Smooth muscle cell of the brain vasculature (primary cell): ENCODE results near the gene EFCAB13.
"Not testable (repeated sequence)": the region's sequence is repeated elsewhere in the genome, so short reads cannot be mapped to it uniquely, and the experiment has no call there.

Experiments used
- DNase-seq: peaks from one replicate; pipeline ENCODE4 v3.0.0-alpha.2; 2012; ENCODE audit warnings: low read depth, low spot score

The EFCAB13 gene

DNA sequence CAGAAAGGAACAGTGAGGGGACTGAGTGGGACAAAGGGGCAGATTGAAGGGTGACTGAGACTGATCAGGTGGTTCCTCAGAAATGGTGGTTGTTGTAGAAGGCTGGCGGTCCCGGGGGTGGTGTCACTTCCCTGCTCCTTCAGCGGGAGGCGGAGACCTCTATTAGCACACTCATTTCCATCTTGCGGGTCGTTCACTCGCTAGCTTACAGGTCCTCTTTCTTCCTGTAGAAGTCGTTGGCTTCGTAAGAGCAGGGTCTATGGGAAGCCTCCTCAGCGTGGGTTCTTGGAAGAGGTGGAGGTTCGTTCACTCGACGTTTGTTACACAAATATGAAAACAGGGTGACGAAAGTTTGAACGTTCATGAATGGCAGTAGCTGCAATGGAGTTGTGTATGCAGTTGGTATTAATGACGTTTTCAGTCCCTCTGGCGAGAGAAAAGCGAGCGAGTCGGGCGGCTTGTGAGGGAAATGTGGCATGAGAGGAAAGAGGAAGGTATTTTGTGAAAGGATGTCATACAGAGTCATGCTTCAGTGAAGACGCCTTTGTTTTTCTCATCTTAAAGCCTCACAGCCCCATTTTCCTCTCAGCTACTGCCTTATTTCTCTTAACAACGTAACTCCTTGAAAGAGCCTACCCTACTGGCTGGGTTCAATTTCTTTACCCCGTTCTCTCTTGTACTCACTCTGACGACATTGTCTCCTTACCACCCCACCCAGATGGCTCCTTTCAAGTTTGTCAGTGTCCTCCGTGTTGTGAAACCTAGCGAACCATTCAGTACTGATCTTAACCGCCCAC lies 667 bp downstream of the EFCAB13 start:
- no peak for DNase-seq

DNA sequence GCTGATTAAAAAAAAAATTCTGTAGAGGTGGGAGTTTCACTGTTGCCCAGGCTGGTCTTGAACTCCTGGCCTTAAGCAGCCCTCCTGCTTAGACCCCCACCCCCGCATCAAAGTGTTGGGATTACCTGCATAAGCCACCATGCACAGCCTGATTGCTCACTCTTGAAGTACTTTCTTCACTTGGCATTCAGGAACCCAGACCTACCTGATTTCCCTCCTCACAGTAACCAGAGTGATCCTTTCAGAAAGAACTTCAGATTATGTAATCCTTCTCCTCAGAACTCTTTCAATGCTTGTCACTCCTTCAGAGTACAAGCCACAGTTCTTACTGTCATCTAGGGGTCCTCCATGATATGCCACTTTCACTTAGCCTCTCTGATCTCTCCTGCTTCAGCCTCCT lies 1.4 kb downstream of the EFCAB13 start:
- DNase-seq = no peak

DNA sequence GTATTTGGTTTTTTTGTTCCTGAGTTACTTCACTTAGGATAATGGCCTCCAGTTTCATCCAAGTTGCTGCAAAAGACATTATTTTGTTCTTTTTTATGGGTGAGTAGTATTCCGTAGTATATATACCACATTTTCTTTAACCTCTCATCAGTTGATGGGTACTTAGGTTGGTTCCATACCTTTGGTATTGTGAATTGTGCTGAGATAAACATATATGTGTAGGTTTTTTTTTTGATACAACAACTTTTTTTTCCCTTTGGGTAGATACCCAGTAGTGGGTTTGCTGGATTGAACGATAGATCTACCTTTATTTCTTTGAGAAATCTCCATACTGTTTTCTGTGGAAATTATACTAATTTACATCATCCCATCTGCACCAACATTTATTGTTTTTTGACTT lies 6.8 kb downstream of the EFCAB13 start:
- no peak for DNase-seq

DNA sequence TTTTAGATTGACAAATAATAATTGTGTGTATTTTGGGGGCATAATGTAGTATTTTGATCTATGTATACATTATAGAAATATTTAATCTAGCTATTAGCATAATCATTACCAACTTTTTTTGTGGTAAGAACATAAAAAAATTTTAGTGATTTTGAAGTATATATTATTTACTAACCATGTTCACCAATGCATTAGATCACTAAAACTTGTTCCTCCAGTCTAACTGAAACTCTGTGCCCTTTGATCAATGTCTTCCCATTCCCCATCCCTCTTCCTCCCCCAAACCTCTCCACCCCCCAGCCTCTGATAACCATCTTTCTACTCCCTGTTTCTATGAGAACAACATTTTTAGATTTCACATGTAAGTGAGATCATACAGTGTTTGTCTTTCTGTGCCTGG lies 8.5 kb downstream of the EFCAB13 start:
- DNase-seq = no peak

DNA sequence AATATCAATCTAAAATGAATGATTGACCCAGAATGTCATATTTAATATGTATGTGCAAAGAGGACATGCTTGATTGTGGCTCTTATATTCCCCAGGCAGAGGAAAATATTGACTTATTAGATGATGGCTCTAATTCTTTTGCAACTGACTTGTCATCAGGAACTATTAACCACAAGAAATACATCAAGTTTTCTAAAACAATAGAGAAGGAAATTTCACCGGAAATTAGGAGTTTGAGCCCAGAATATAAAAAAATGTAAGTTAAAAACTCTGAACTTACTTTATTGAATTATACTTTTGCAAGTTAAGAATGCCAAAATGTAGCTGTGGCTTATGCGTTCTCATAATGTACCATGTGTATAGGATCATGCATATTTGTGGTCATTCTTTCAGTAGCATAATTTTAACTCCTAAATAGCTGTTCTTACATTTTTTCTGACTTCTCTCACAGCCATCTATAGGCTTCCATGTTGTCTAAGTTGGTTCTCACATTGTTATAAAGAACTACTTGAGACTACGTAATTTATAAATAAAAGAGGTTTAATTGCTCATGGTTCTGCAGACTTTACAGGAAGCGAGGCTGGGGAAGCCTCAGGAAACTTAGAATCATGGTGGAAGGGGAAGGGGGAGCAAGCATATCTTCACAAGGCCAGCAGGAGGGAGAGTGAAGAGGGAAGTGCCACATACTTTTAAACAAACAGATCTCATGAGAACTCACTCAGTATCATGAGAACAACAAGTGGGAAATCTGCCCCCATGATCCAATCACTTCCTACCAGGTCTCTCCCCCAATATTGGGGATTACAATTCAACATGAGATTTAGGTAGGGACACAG lies 11.6 kb downstream of the EFCAB13 start:
- DNase-seq = no peak

DNA sequence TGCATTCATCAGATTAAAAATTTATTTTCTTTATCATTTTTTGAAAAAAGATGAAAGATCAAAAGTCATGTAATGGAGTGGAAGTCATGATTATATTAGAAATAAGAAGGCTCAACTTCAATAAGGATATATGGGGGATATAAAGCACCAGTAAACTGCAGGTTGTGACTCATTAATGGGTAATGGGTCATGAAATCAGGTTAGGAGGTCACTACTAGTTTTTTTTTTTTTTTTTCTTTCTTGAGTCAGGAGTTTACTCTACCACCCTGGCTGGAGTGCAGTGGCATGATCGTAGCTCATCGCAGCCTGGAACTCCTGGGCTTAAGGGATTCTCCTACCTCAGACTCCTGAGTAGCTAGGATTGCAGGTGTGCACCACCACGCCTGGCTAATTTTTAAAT lies 14.3 kb downstream of the EFCAB13 start:
- no peak for DNase-seq

DNA sequence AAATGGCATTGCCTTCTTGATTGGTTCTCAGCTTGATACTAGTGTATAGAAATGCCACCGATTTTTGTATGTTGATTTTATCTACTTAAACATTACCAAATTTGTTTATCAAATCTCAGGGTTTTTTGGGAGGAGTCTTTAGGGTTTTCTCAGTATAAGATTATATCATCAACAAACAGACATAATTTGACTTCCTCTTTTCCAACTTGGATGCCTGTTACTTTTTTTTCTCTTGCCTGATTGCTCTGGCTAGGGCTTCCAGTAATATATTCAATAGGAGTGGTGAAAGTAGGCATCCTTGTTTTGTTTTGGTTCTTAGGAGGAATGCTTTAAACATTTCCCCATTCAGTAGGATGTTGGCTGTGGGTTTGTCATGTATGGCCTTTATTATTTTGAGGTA lies 29.1 kb downstream of the EFCAB13 start:
- DNase-seq = no peak

DNA sequence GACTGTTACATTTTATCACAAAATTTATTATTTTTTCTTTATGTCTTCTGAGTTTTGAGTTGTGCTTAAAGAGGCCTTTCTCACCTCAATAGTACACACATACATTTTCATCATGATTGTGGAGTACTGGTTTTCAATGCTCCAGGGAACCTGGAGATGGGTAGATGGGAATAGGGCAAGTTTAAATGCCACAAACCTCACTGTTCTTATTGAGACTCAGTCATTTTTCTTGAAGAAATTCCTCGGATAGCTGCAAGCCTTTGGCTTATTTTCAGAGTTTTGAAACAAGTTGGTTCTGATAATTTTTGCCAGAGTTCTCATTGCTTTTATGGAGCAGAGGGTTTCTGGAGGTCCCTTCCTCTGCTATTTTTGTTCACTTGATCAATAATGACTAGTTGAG lies 34.9 kb downstream of the EFCAB13 start:
- DNase-seq = no peak

DNA sequence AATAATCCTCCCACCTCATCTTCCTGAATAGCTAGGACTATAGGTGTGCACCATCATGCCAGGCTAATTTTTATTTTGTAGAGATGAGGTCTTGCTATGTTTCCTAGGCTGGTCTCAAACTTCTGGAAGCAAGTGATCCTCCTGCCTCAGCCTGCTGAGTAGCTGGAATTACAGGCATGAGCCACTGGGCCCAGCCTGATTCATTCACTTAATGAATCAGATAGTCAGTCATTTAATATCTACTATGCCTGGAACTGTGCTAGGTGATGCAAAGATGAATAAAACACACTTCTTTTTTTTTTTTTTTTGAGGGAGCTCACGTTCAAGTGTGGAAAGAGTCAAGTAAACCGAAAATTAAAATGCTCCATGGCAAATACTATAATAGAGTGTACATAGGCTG lies 39.4 kb downstream of the EFCAB13 start:
- no peak for DNase-seq

DNA sequence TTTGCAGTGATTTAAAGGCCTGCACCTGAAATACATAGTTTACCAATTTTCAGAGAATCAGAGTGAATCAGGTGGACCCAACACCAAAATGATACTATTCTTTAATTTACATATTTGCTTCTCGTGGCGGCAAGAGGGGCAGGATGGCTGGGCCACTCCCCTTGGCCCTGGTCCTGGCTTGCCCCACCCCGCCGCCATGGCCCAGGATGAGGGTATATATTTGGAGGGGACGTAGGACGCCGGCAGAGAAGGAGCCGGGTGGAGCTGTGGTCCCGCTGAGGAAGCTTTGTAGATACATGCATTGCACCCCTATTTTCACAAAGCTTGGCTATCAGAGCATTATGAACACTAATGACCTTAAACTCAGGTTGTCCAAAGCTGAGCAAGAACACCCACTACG lies 43.5 kb downstream of the EFCAB13 start:
- DNase-seq = no peak

DNA sequence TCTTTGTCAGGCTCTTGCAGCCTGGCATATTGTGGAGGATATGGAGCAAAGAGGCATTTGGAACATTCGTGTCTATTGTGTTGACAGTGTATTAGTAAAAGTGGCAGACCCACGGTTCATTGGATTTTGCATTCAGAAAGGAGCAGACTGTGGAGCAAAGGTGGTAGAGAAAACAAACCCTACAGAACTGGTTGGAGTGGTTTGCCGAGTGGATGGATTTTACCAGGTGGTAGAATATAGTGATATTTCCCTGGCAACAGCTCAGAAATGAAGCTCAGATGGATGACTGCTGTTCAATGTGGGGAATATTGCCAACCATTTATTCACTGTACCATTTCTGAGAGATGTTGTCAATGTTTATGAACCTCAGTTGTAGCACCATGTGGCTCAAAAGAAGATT lies 44.5 kb downstream of the EFCAB13 start:
- DNase-seq = no peak

DNA sequence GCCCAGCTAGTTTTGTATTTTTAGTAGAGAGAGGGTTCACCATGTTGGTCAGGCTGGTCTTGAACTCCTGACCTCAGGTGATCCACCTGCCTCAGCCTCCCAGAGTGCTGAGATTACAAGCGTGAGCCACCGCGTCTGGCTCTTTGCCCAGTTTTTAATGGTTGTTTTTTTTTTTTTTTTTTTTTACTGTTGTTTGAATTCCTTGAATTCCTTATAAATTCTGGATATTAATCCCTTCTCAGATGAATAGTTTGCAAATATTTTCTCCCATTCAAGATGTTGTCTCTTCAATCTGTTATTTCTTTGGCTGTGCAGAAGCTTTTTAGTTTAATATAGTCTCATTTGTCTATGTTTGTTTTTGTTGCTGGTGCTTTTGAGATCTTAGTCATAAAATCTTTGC lies 47.1 kb downstream of the EFCAB13 start:
- not testable (repeated sequence) for DNase-seq

DNA sequence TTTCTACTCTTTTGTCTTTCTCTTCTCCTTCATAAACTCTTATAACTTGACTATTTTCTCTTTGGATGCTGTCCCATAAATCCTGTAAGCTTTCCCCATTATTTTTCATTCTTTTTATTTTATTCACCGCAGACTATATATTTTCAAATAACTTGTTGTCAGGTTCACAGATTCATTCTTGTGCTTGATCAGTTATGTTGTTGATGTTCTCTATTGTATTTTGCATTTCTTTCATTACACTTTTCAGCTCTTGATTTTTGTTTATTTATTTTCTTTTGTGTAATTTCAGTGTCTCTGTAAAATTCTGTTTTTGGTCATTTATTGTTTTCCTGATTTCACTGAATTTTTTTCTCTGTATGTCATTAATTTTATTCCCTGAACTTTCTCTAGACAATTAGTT lies 49.2 kb downstream of the EFCAB13 start:
- no peak for DNase-seq

DNA sequence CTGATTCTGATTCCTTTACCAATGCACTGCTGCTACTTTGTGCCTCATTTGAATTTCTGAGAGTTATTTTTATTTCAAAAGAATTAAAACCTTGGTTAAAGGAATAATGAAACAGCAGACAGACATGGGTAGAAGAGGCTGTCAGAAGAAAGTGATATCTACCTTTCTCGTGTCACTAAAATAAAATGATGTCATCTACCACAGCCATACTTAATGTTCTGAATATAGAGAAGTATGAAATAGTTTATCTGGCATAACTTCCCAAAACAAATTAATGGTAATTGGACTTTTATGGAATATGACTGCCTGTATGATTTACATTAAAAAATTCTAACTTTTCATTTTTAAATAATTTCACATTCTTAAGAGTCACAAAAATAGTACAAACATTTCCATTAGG lies 52.5 kb downstream of the EFCAB13 start:
- no peak for DNase-seq

DNA sequence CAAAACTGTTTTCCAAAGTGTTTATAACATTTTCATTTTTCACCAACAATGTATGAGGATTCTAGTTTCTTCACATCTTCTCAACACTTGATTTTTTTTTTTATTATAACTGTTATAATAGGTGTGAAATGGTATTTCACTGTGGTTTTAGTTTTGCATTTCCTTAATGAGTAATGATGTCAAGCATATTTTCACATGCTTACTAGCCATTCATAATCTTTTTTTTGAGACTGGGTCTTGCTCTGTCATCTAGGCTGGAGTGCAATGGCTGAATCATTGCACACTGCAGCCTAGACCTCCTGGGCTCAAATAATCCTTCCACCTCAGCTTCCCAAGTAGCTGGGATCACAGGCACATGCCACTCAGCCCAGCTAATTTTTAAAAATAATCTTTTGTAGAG lies 65.1 kb downstream of the EFCAB13 start:
- DNase-seq = no peak

DNA sequence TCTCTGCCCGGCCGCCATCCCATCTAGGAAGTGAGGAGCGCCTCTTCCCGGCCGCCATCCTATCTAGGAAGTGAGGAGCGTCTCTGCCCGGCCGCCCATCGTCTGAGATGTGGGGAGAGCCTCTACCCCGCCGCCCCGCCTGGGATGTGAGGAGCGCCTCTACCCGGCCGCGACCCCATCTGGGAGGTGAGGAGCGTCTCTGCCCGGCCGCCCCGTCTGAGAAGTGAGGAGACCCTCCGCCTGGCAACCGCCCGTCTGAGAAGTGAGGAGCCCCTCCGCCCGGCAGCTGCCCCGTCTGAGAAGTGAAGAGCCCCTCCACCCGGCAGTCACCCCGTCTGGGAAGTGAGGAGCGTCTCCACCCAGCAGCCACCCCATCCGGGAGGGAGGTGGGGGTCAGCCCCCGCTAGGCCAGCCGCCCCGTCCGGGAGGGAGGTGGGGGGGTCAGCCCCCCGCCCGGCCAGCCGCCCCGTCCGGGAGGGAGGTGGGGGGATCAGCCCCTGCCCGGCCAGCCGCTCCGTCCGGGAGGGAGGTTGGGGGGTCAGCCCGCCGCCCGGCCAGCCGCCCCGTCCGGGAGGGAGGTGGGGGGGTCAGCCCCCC lies 73.9 kb downstream of the EFCAB13 start:
- not testable (repeated sequence) for DNase-seq

DNA sequence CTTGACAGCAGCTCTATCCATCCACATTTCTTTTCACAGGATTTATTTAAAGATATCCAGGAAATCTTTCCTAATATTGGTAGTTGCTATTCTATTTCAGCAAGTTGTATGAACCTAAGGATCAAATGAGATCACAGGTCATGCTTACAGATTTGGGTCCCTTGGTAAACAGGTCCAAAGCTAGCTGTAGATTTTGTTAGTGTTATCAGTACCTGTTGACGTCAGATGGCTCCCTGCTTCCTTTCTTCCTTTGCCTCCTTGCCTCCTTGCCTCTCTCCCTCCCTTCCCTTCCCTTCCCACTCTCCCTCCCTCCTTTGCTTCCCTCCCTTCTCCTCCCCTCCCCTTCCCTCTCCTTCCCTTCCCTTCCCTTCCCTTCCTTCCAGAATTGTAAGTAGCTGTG lies 76.6 kb downstream of the EFCAB13 start:
- no peak for DNase-seq

DNA sequence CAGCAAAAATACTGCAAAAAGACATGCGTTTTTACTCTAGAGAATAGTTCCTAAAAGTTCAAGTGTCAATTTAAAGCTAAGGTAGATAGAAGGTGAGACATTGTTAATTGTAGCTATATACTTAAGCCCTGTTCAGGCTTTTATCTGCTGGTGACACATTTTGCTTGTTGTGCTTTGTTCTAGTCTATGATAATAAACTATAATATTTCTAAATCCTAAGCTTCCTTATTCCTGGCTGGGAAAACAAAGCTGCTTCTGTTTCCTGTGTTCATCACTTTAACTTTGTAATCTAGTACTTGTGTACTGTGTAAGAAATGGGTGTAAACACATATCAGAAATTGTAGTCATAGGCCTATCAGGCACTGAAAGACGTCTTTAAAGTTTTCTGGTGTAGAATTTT lies 77.3 kb downstream of the EFCAB13 start:
- DNase-seq = no peak

DNA sequence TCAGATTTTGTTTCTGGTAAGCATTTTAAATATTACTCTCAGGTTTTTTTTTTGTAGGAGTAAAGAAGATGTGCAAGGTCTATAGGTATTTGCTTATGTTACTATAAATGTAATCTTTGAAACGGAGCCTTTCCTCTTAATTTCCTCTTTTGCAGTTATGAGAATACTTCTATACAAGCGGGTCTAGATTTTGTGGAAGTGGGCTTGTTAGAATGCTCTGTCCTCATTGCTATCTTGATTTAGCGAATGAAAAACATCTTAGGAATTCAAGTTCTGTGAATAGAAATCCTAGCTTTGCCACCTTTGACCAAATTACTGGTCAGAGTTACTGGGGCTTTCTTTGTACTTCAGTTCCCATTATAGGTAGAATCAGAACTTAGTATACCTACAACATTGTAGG lies 80.3 kb downstream of the EFCAB13 start:
- DNase-seq = no peak

DNA sequence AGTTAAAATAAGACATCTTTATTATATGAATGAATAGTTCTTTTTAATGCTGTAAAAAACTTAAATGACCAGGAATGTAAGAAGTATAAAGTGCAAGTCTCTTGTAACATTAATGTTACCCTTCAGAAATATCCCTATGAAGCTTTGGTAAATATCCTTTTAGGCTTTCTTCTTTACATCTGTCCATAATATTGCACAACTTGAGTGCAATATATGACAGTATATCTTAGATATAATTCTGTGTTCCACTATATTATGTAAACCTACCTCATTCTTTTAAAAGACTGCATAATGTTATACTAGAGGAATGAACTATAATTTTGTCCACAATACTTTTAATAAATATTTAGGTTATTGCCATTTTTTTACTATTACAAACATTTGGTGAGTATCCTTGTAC lies 81.1 kb downstream of the EFCAB13 start:
- DNase-seq = no peak

DNA sequence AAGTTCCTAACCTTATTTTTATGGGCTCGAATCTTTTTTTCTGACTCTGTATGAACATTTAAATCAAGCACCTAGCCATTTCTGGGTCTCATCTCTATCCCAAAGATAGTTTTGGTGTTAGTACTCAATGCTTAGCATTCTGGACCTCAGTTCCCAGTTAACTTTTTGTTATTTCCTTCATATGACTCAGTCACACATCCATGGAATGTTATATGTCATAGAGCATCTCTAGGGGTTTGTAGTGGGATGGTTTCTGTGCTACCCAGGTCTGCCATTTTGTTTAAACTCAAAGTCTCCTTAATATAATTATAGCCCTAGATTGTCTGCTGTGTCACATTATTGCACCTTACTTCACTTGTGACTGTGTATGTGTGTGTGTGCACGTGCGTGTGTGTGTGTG lies 90.1 kb downstream of the EFCAB13 start:
- DNase-seq = no peak

DNA sequence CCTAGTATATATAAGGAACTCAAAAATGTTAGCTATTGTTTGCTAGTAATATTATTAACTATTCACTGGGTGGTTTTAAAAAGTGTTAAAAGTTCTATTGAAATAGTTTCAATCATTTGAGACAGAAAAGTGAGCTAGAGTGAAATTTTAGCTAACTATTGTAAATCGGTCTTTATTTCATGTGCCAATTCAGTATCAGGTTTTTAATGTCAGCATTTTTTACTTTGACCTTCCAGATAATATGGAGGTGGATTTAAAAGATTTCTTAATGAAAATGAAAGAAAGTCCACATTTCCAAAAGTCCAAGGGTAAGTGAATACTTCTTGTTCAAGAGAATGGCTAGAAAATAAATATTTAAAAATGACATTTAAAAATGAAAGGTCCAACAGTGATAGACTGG lies 90.9 kb downstream of the EFCAB13 start:
- DNase-seq = no peak
